ENCODE measurements around the gene SIX6.

The SIX6 gene

GRCh38 chr14:60514741-60515491, 6.0 kb downstream of the SIX6 start:
- DNase-seq: peak; percentile 51

GRCh38 chr14:60515511-60516289, 6.8 kb downstream of the SIX6 start:
- no peak for DNase-seq

GRCh38 chr14:60532442-60532841, 23.5 kb downstream of the SIX6 start:
- DNase-seq: no peak

GRCh38 chr14:60537663-60538062, 28.7 kb downstream of the SIX6 start:
- no peak for DNase-seq

DNA sequence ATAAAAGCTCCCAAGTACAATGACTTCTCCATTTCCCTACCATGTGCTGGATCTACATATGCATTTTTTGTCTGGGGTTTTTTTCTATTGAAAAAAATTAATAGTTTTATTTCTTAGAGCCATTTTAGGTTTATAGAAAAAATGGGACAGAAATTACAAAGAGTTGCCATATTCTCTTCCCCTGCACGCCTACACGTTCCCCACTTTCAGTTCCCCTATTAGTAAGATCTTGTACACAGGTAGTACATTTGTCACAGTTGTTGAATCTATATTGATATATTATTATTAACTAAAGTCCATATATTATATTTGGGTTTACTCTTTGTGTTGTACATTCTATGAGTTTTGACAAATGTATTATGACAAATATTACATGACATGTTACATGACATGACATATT, 35.7 kb downstream of the SIX6 start:
- no peak for DNase-seq

DNA sequence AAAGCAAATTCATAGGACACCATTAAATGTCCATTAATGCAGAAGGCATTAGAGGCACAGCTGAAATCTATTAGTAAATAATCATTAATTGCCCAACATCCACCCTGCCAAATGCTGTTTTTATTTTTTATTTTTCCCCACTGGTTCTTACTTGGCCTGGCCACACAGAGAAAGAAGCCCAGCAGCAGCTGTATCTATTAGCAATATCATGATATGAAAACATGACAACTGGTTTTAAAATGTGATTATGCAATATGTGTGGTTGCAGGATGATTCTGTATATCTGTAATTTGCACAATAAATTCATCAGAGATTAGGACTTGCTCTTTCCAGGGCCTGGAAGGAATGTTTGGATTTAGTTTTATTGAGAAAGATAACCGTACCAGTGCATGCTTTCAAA, 44.9 kb downstream of the SIX6 start:
- no peak for DNase-seq

- DNase-seq: peak; percentile 26
Observed at GRCh38 chr14:60561845-60562746, 53.1 kb downstream of the SIX6 start.
